MM.1S (cell line): ENCODE results near the gene DDR1.

Experiments
- DNase-seq: peaks from one replicate; pipeline ENCODE4 v3.0.0-alpha.2; 2015
- H2AFZ ChIP-seq: fragments of 300-600 bp; sonication (generic); 2 replicates; pipeline ENCODE4 v1.6.0; 2016; ENCODE audit warnings: antibody characterized with exemption, low read length
- H3F3A ChIP-seq: fragments of 300-600 bp; sonication (generic); 2 replicates; pipeline ENCODE4 v1.6.1; 2016; ENCODE audit warnings: mild to moderate bottlenecking, antibody characterized with exemption, low read length, moderate library complexity, mixed read lengths; ENCODE audit not compliant: insufficient read depth
- H3K27ac ChIP-seq: fragments of 300-600 bp; sonication (generic); 2 replicates; pipeline ENCODE4 v1.5.1; 2016; ENCODE audit warnings: mild to moderate bottlenecking, low read length
- H3K27me3 ChIP-seq: fragments of 300-600 bp; sonication (generic); replicated peaks from 2 replicates; pipeline ENCODE4 v1.6.0; 2016; ENCODE audit warnings: low read length; ENCODE audit not compliant: insufficient read depth
- H3K36me3 ChIP-seq: fragments of 300-600 bp; sonication (generic); replicated peaks from 2 replicates; pipeline ENCODE4 v1.6.1; 2016; ENCODE audit warnings: mild to moderate bottlenecking, low read length, mixed read lengths; ENCODE audit not compliant: insufficient read depth
- H3K4me1 ChIP-seq: fragments of 300-600 bp; sonication (generic); 2 replicates; pipeline ENCODE4 v1.6.1; 2016; ENCODE audit warnings: low read length, mixed read lengths
- H3K4me2 ChIP-seq: fragments of 300-600 bp; sonication (generic); 2 replicates; pipeline ENCODE4 v1.6.0; 2016; ENCODE audit warnings: low read depth, low read length
- H3K4me3 ChIP-seq: fragments of 300-600 bp; sonication (generic); 2 replicates; pipeline ENCODE4 v1.5.1; 2016; ENCODE audit warnings: low read length, mixed read lengths
- H3K79me2 ChIP-seq: fragments of 300-600 bp; sonication (generic); 2 replicates; pipeline ENCODE4 v1.6.1; 2016; ENCODE audit warnings: mixed run types, low read length, mixed read lengths
- H3K9ac ChIP-seq: fragments of 300-600 bp; sonication (generic); 2 replicates; pipeline ENCODE4 v1.6.1; 2016; ENCODE audit warnings: low read length, mixed read lengths
- H3K9me2 ChIP-seq: fragments of 300-600 bp; sonication (generic); replicated peaks from 2 replicates; pipeline ENCODE4 v1.6.1; 2016; ENCODE audit warnings: mild to moderate bottlenecking, low read length, mixed read lengths; ENCODE audit not compliant: insufficient read depth
- H3K9me3 ChIP-seq: fragments of 300-600 bp; sonication (generic); replicated peaks from 2 replicates; pipeline ENCODE4 v1.6.1; 2016; ENCODE audit warnings: mild to moderate bottlenecking, low read length, mixed read lengths; ENCODE audit not compliant: insufficient read depth
- H4K20me1 ChIP-seq: fragments of 300-600 bp; sonication (generic); 2 replicates; pipeline ENCODE4 v1.6.1; 2016; ENCODE audit warnings: mild to moderate bottlenecking, low read length, moderate library complexity, mixed read lengths; ENCODE audit not compliant: insufficient read depth
- CTCF ChIP-seq: fragments of 300-600 bp; sonication (generic); IDR thresholded peaks from 2 replicates; pipeline ENCODE4 v1.5.1; 2016; ENCODE audit warnings: antibody characterized with exemption, low read length, mixed read lengths
- EZH2 ChIP-seq: fragments of 300-600 bp; sonication (generic); optimal IDR thresholded peaks from 2 replicates; pipeline ENCODE3; 2017; ENCODE audit warnings: low read depth, mild to moderate bottlenecking, antibody characterized with exemption, low read length, mixed read lengths
- EZH2phosphoT487 ChIP-seq: fragments of 300-600 bp; sonication (generic); IDR thresholded peaks from 2 replicates; pipeline ENCODE4 v1.6.1; 2018; ENCODE audit warnings: antibody characterized with exemption, low read length

Gene DDR1

GRCh38 chr6:30944051-30944450, 59.7 kb downstream of the DDR1 start:
- Histone ChIP-seq H3F3A (no peaks in the 10 kb centered on the region), H3K9ac (no peak overlapping the region), H3K9me2 (no peaks in the 10 kb centered on the region), H3K4me1 (no peaks in the 10 kb centered on the region), H3K36me3 (no peaks in the 10 kb centered on the region), H3K4me2 (no peak overlapping the region), H3K27ac (no peak overlapping the region), H3K9me3 (no peaks in the 10 kb centered on the region), H4K20me1 (no peaks in the 10 kb centered on the region), H3K27me3 (peaks cover 39% of the 10 kb centered on the region), H3K4me3 (no peak overlapping the region), H3K79me2 (no peaks in the 10 kb centered on the region), H2AFZ (no peak overlapping the region)
- DNase-seq: no peak
- TF ChIP-seq EZH2phosphoT487 (no peak), CTCF (no peak), EZH2 (no peak)

GRCh38 chr6:30945281-30945680, 61.0 kb downstream of the DDR1 start:
- Histone ChIP-seq H3K9me2 (no peaks in the 10 kb centered on the region), H3K27me3 (peaks cover 35% of the 10 kb centered on the region), H3K4me3 (no peak overlapping the region), H3F3A (no peaks in the 10 kb centered on the region), H3K9ac (no peak overlapping the region), H3K4me2 (no peak overlapping the region), H3K27ac (no peak overlapping the region), H4K20me1 (no peaks in the 10 kb centered on the region), H3K36me3 (no peaks in the 10 kb centered on the region), H2AFZ (no peak overlapping the region), H3K79me2 (no peaks in the 10 kb centered on the region), H3K9me3 (no peaks in the 10 kb centered on the region), H3K4me1 (no peaks in the 10 kb centered on the region)
- TF ChIP-seq EZH2phosphoT487: no peak
- no peak for TF ChIP-seq EZH2
- TF ChIP-seq CTCF: no peak
- no peak for DNase-seq

- no peaks in the 10 kb centered on the region for H3K4me1 ChIP-seq
- no peaks in the 10 kb centered on the region for H3F3A ChIP-seq
These were observed 62.9 kb downstream of the DDR1 start for GRCh38 chr6:30947231-30947630.

More at GRCh38 chr6:30947231-30947630, 62.9 kb downstream of the DDR1 start:
- Histone ChIP-seq H3K9me2 (no peaks in the 10 kb centered on the region), H2AFZ (no peak overlapping the region), H3K27ac (no peak overlapping the region), H3K36me3 (no peaks in the 10 kb centered on the region), H3K9me3 (no peaks in the 10 kb centered on the region), H3K4me3 (no peak overlapping the region), H4K20me1 (no peaks in the 10 kb centered on the region), H3K4me2 (no peak overlapping the region), H3K9ac (no peak overlapping the region), H3K79me2 (no peaks in the 10 kb centered on the region), H3K27me3 (peaks cover 39% of the 10 kb centered on the region)
- no peak for DNase-seq
- TF ChIP-seq CTCF (no peak), EZH2phosphoT487 (no peak), EZH2 (no peak)
